Adrenal gland (tissue), 5 donors: Measurements from ENCODE around the gene IDH2.

ENCODE experiments used
- POLR2A ChIP-seq, 2 donors: fragments of 450-650 bp; IDR thresholded peaks; one replicate each; pipeline ENCODE4 v1.6.1; 2017; ENCODE audit warnings: antibody characterized with exemption in 2 of 2, mild to moderate bottlenecking in 2 of 2, moderate library complexity in 1 of 2
- TF ChIP-seq, protein P1 (sequence below), 6 experiments: fragments of 450-650 bp in 4 of 6; fragments of 200-600 bp in 2 of 6; sonication (generic) in 1 of 6; IDR thresholded peaks; 1 replicate in 5 of 6; 2 replicates in 1 of 6; pipeline versions ENCODE4 v1.5.1 to v1.8.0; 2016 to 2021; ENCODE audit warnings: antibody characterized with exemption in 6 of 6, mild to moderate bottlenecking in 2 of 6, moderate library complexity in 1 of 6
- donor health status: DM: no; HTN: no; CAD: no.

- TF ChIP-seq, protein P1, sequence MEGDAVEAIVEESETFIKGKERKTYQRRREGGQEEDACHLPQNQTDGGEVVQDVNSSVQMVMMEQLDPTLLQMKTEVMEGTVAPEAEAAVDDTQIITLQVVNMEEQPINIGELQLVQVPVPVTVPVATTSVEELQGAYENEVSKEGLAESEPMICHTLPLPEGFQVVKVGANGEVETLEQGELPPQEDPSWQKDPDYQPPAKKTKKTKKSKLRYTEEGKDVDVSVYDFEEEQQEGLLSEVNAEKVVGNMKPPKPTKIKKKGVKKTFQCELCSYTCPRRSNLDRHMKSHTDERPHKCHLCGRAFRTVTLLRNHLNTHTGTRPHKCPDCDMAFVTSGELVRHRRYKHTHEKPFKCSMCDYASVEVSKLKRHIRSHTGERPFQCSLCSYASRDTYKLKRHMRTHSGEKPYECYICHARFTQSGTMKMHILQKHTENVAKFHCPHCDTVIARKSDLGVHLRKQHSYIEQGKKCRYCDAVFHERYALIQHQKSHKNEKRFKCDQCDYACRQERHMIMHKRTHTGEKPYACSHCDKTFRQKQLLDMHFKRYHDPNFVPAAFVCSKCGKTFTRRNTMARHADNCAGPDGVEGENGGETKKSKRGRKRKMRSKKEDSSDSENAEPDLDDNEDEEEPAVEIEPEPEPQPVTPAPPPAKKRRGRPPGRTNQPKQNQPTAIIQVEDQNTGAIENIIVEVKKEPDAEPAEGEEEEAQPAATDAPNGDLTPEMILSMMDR (IDR thresholded peaks at IDR 0.05), result no peak
- no peak for TF ChIP-seq POLR2A (IDR thresholded peaks at IDR 0.05)
These were observed 47.6 kb downstream of the IDH2 start for GRCh38 chr15:90054618-90055097.
